ENCODE results near the gene PLEKHG4B. TPM values are rescaled to one million over a fixed set of nuclear protein-coding genes. Genes with fewer than 3 reads are reported as not detected.

Gene PLEKHG4B
- total RNA-seq, 2 donors from 2014 or later, result under 0.01 to 0.28 TPM

DNA sequence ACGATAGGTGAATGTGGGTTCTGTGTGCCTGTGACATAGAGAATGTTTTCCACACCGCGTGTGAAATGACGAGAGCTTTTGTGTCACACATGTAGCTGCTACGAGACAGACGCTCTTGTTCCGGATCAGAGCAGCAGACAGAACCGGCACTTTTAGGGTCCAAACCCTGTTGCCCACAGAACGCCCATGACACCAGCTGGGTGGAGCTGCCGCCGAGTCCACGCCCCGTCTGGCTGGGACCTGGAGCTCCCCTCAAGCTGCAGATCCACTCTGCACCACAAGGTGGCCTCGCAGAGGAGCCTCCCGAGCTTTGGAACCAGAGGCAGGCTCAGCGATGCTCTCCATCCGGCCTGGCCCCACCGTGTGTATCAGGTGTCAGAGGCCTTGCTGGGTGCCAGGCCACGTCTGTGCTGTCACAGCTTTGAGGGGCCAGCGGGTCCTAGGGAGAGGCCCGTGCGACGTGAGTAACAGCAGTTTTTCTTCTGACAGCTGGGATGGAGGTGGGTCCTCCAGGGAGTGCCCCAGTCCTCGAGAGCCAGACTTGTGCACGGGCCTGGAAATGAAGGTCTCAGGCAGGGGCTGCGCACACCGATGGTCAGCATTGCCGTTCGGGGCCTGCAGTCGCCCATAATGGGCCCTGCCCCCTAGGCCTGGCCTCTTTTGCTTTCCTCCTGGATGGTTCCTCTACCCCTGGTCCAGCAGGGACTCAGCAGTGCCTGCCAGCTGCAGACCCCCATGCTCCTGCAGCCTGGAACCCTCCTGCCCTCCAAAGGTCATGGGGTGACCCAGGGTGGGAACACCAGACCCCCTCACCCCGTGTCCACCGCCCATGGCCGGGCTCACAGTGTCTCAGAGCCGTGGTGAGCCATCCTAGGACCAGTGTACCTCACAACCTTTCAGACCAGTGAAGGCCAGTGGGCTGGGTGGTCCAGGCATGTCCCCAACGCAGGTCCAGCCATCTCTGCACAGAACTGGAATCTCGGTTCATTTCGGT, 96.8 kb downstream of the PLEKHG4B start:
- H3K27me3 ChIP-seq (replicated peaks; ENCODE audit: insufficient read depth), result no peaks in the 10 kb centered on the region
- peak overlapping the region; percentile 52 for H3K4me3 ChIP-seq
- H3K4me1 ChIP-seq (ENCODE audit: control insufficient read depth in 1 of 2, low read depth in 2 of 2), result peaks cover 4 to 26% of the 10 kb centered on the region in 2 donors
- no peaks in the 10 kb centered on the region for H3K36me3 ChIP-seq
- TF ChIP-seq, protein P1, sequence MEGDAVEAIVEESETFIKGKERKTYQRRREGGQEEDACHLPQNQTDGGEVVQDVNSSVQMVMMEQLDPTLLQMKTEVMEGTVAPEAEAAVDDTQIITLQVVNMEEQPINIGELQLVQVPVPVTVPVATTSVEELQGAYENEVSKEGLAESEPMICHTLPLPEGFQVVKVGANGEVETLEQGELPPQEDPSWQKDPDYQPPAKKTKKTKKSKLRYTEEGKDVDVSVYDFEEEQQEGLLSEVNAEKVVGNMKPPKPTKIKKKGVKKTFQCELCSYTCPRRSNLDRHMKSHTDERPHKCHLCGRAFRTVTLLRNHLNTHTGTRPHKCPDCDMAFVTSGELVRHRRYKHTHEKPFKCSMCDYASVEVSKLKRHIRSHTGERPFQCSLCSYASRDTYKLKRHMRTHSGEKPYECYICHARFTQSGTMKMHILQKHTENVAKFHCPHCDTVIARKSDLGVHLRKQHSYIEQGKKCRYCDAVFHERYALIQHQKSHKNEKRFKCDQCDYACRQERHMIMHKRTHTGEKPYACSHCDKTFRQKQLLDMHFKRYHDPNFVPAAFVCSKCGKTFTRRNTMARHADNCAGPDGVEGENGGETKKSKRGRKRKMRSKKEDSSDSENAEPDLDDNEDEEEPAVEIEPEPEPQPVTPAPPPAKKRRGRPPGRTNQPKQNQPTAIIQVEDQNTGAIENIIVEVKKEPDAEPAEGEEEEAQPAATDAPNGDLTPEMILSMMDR (IDR thresholded peaks at IDR 0.05), result peak; percentile 94
- DNase-seq (ENCODE audit: low spot score) (peak; percentile 65), ATAC-seq (ENCODE audit: insufficient number of reproducible peaks, low FRiP score, low read depth) (peak; percentile 77)
- no peaks in the 10 kb centered on the region for H3K9me3 ChIP-seq
- no peak overlapping the region for H3K27ac ChIP-seq

DNA sequence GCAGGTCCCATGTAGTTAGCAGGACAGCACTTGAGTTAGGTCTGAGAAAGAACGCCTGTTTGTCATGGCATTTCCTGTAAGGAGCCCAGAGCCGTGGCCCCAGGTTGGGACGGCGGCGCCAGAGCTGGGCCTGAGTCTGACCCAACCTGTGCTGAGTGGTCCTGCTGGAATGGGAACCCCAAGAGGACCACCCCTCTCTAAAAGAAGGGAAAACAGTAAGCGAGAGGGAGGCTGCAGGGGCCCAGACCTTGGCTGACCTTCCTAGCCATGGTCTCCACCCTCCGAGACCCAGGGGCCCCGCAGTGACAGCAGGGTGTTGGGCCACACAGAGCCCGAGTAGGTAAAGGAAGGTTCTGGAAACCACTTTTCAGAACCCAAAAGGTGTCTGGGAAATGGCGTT, 97.5 kb downstream of the PLEKHG4B start:
- Histone ChIP-seq H3K4me3 (no peak overlapping the region), H3K27ac (no peak overlapping the region), H3K36me3 (no peaks in the 10 kb centered on the region), H3K4me1 (ENCODE audit: control insufficient read depth in 1 of 2, low read depth in 2 of 2) (peaks cover 4 to 26% of the 10 kb centered on the region in 2 donors), H3K9me3 (no peaks in the 10 kb centered on the region), H3K27me3 (replicated peaks; ENCODE audit: insufficient read depth) (no peaks in the 10 kb centered on the region)
- TF ChIP-seq, protein P1 (IDR thresholded peaks at IDR 0.05), result no peak
- ATAC-seq (ENCODE audit: insufficient number of reproducible peaks, low FRiP score, low read depth) (no peak), DNase-seq (ENCODE audit: low spot score) (no peak)

DNA sequence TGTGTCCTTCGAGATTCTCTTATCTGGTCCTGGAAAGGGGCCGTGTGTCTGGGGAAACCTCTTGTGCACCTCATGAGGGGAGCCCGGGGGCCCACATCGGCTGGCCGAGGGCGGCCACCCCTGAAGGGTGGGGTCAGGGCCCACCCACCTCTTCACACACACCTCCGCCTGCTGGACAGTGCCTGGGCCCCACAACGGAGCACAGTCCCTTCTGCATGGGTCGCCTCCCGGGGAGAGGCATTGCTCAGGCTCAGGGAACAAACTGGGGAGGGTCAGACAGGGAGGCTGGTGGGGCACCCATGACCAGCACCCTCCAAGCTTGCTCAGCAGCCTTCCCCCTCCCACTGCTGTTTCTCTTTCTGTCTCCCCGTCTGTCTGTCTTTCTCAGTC, 98.0 kb downstream of the PLEKHG4B start:
- no peak overlapping the region for H3K27ac ChIP-seq
- H3K9me3 ChIP-seq, result no peaks in the 10 kb centered on the region
- no peaks in the 10 kb centered on the region for H3K27me3 ChIP-seq (replicated peaks; ENCODE audit: insufficient read depth)
- ATAC-seq (ENCODE audit: insufficient number of reproducible peaks, low FRiP score, low read depth), result no peak
- DNase-seq (ENCODE audit: low spot score), result no peak
- H3K4me3 ChIP-seq, result no peak overlapping the region
- no peaks in the 10 kb centered on the region for H3K36me3 ChIP-seq
- TF ChIP-seq, protein P1 (IDR thresholded peaks at IDR 0.05), result no peak
- H3K4me1 ChIP-seq (ENCODE audit: control insufficient read depth in 1 of 2, low read depth in 2 of 2), result peaks cover 4 to 26% of the 10 kb centered on the region in 2 donors

DNA sequence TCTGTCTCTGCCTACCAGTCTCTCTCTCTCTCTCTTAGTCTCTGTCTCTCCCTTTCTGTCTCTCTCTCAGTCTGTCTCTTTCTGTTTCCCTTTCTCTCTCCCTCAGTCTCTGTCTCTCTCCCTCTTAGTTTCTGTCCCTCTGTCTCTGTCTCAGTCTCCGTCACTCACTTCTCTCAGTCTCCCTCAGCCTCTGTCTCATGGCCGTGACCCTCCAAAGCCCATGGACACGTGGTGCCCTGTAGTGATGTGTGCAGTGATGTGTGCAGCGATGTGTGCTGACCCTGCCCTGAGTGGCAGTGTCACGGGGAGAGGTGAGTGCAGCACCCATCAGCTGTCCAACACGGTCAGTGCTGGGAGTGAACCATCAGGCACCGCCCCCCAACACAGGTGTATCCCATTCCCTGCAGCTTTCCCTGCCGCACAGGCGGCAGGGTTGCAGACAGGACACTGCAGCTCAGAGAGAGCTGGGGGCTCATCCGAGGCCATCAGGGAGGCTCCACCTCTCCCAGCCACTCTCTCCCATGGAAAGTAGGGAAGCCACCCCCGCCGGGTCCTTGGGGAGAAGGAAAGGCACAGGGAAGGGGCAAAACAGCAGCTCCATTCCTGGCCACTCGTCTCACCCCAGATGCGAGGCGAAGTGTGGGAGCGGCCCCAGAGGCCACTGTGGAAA, 98.5 kb downstream of the PLEKHG4B start:
- Histone ChIP-seq H3K4me3 (peak overlapping the region; percentile 57), H3K27me3 (replicated peaks; ENCODE audit: insufficient read depth) (no peaks in the 10 kb centered on the region), H3K27ac (no peak overlapping the region), H3K36me3 (no peaks in the 10 kb centered on the region), H3K9me3 (no peaks in the 10 kb centered on the region), H3K4me1 (ENCODE audit: control insufficient read depth in 1 of 2, low read depth in 2 of 2) (peaks cover 4 to 26% of the 10 kb centered on the region in 2 donors)
- TF ChIP-seq, protein P1 (IDR thresholded peaks at IDR 0.05), result no peak
- DNase-seq (ENCODE audit: low spot score) (no peak), ATAC-seq (ENCODE audit: insufficient number of reproducible peaks, low FRiP score, low read depth) (no peak)

Measured in thoracic aorta (tissue), 2 donors.